GM21825 (cell line): Measurements from ENCODE around the gene CD44.

Source experiments
- ATAC-seq: cut with Tn5 transposase; IDR thresholded peaks from one replicate; pipeline ENCODE4 v1.9.1; 2021; ENCODE audit warnings: mild to moderate bottlenecking, moderate library complexity; ENCODE audit not compliant: unreplicated experiment

Gene CD44

DNA sequence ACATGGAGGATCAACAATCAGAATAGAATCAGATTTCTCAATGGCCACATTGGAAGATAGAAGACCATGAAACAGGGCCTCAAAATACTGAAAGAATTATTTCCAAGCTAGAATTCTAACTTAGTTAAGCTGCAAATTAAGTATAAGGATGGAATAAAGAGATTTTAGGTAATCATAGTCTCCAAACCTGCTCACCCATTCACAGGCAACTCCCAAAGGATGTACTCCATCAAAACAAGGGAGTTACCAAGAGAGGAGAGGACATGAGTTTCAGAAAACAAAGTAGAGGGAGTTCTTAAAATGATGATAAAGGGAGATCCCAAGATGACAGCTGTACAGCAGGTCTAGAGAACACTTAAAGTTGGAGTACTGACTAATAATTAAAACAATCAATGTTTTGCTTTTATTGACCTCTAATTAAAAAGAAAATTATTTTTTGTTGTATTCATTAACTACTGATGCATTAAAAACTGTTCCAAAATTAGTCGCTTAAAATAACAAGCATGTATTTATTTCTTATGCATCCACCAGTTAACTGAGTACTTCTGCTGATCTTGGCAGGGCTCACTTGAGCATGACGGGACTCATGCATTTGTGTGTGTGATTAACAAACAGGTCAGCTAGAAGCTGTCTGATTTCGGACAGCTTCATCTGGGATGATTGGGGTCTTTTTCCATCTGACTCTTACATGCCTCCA lies 95.6 kb downstream of the CD44 start:
- no peak for ATAC-seq

DNA sequence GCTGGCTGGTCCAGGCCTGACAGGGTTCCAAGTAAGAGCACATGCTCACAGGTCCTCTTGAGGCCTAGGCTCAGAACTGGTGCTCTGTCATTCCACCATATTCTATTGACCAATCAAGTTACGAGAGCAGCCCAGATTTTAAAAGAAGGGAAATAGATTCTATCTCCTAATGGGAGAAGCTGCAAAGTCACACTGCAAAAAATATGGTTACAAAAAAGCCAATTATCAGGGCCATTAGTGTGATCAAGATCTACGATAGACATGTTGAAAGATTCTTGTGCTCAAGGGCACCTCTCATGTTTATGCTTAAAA lies 96.1 kb downstream of the CD44 start:
- no peak for ATAC-seq

DNA sequence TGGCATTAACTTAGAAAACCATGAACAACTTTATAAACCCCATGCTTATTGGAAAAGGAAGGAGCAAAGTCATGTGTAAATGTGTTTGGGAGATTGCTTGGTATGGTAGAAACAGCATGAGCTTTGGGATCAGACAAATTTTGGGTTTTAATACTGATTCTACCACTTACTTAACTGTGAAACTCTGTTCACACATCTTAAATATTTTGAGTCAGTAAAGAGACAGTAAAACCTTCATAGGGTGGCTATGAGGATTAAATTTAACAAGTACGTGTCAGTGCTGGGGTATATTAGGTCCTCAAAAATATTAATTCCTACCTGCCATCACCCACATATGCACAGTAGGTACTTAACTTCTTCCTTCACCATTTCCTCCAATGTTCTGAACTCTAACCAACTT lies 96.5 kb downstream of the CD44 start:
- ATAC-seq: no peak

DNA sequence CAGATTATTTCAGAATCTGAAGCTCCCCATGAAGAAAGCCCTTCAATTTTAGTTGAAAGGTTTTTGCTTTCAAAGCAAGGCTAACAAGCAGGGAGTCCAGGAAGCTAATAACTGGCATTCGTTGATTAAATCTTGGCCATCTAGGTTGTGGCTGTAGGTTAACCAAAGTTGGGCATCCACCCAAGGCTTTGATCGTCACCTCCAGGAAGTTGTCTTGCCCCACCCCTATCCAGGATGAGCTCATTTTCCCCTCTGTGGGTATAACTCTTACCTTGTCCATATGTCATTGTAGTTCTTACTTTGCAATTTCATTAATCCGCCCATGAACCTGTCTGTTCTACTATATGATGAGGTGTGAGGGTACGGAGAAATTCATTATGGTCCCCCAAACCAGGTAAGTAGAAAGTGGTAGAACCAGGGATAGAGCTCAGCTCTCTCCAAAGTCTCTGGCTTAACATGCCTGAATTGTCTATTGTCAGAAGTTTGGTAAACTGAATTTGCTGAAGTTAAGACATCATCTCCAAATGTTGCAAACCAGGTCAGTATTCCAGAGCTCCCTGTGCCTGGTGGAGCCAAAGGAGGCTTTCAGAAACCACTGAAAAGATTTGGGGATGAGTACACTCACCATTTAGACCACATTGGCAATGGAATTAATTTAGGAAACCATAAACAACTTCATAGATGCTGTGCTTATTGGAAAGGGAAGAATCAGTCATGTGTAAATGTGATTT lies 97.1 kb downstream of the CD44 start:
- no peak for ATAC-seq

DNA sequence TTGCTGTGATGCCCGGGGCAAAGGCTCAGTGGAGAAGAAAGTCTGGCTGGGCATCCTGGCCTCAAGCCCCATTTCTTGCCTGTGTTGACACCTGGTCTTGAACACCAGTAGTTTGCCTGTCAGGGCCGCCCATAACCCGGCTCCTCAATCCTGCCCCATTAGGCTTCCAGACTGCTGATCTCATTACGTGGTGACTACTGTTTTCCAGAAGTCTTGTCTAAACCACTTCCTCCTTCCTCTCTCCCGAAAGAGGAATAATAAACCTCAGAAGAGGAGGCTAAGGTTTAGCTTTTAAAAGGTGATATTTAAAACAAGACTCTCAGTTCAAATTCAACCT lies 97.7 kb downstream of the CD44 start:
- ATAC-seq: no peak

DNA sequence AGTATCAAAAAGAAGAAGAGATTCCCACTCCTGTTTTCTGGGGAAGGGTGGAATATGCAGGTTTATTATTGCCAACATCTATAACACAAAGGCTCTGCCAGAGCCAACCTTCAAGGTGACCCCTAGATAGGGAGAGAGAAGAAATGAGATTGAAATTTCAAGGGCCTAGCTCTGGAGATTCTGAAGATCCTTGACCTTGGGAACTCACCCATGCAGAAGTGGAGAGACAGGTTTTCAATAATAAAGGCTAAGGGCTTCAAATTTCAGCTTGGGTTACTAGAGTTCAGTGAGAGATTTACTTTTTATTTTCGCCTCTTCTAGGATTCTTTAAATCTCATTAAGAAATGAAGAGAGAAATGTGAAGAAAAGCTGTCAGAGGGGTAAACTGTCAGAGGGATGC lies 98.4 kb downstream of the CD44 start:
- ATAC-seq: no peak

DNA sequence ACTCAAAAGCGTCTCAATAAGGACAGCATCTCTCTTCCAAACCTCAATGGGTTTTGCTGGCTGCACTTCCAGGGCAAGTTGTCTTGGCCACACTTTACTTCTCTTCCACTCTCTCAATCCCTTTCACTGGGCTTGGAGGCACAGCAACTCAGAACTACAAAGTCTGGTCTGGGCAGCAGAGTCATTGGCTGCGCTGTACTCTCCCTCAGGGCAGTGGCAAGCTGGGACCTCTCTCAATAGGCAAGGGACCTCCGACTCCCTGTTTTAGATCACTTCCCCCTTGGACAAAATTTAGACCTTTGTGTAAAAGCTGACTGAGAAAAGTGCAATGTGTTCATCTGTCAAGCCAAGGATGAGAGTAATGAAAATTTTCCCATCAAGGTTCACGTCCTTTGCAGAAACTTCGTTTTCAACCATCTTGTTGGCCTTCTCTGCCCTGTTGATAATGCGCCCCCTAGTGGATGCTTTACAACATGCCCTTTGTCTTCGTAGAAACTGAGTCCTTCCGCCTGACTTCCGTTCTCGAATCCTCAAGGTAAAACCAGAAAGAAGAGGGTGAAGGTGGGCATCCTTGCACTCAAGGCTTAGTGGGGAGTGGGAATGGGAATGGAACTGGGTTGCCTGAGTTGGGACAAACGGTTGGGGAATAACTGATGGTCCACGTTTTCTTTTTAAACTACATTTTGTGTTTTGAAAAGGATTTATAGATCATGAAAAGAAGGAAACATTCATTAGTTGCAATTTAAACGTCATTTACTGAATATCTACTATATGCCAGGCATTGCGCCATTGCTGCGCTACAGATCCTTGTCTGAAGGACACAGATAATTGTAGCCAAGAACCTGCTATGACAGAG lies 99.1 kb downstream of the CD44 start:
- ATAC-seq: no peak

DNA sequence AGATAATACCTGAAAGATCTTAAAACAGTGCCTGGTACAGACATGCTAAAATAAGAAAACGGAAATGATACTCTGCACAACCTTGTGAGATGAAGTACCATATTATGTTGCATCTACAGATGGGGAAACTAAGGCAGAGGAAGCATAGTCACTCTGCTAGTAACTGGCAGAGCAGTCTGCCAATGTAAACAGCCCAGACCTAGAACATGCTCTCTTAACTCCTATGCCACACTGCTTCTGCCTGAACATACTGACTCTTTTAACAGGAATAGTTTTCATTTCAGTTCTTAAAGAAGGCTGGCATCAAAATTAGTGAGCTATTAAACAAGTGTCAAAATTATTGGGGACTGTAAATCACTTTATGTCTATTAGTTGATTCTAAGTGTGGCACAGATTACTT lies 99.9 kb downstream of the CD44 start:
- no peak for ATAC-seq

DNA sequence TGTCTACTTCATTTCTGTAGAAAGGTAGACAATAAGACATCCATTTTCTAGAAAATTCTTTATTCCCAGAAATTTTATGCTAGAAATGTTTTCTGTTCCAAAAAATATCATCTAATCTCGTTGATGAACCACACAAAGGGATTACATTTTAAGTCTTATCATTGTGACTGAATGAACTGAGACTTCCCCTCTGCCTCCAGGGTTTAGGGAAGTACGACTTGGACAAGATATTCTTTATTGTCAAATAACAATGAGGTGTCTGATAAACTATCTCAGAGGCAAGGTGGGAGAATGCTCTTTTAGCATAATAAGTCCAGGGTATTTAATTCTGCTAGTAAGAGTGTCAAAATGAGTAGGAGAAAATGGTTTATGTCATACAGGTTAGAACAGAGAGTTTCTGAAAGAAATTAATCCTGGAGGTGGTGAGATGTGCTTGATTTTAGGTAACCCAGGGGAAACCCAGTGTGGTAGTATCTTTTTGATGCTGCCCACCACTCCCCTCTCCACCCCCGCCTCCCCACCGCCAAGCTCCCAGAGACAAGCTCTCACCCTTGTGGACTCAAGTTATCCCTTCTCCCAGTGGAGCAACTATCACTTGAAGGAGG lies 100.6 kb downstream of the CD44 start:
- no peak for ATAC-seq

DNA sequence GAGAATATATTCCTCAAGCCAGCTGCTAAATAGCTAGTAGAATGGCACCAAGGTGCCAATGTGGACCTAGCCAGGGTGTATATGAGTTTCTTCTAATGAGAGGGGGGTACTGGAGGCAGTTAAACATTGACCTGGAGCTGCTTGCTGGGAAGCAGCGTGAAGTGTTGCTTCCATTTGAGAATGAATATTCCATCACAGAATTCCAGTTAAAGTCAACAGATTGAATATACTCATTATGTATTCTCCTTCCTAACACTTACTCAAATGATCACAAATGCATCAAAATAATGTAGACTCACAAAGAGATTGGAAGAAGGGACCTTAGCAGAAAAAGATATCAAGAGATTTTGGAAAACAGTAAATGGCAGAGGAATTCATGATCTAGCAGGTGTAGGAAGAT lies 102.1 kb downstream of the CD44 start:
- ATAC-seq: no peak

DNA sequence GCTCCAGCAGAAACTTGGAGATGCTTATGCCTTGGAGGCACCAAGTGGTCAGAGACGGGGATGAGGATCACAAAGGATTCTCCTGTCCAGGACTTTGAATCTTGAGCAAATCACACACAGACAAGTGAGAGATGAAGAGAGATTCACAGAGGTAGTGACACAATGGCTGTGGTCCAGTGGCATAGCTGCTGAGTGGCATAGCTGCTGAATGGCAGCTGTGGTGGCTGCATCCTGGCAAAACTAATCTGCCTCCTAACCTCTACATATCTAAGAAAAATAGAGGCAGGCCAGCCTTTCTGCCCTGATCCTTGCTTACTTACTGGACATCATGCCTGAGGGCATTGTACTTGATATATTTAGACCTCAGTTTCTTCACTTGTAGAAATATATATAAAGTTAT lies 102.6 kb downstream of the CD44 start:
- ATAC-seq: no peak

DNA sequence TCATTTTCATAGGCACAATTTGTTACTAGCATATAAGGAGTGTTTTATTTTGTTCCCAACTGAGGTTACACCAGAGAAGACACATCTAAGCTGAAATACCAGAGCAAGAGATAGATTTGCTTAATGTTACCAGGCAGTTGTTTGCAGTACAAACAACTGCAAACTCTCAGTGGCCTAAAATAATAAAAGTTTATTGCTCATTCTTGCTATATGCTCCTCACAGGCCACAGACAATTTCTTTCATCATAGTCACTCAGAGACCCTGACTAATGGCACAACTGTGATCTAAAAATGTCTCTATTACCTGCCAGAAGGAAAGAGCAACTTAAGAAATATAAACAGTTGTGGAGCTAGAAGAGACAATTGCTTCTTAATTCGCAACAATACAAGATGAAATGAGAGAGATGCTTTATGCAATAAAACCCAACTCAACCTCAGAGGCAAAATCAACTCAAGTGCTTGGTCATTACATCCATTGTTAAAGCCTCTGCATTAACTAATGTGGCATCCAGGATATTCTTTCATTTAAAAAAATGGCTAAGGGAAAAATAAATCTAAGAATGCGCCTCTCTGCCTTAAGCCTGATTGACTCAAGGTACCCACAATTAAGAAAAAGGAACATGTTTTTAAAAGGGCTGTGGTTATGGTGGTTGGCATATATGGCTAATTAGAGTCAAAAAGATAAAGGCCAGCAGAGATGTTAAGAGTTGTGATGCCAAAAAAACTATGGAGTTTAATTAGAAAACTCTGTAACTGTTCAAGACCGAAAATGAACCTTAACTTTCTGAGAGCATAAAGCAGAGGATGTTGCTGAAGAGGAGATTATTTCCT lies 103.7 kb downstream of the CD44 start:
- no peak for ATAC-seq

DNA sequence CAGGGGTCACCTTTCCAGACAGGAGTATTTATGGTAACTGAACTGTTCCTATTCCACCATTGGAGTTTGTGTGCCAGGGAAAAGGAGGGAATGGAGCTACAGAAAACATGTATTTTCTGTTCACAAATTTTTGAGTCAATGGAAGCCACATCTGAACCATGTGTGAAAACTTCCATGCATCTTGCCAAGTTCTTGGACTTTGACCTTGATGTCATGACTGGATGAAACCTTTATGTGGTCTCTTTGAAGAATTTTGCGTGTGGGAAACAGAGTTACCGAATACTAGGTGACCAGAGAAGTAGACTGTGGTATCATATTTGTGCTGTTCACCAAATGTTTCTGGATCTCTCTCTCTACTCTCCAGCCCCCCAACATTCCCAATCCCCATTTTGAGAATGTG lies 104.8 kb downstream of the CD44 start:
- ATAC-seq: no peak

DNA sequence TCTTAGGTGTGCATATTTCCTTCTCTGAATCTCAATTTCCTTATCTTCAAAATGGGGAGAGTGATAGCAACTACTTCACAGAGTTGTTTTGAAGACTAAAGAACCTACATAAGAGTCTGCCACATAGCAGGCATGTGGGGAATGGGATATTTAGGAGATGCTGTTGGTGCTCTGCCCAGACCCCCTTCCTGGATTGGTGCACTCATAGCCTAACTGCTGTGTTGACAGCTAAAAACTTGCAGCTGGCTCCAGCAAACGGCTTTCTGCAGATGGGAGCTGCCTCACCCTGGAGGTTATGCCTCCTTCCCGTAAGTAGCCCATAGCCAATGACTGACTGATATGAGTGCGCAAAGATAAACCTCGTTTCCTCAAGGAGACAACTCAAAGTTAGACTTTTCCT lies 106.1 kb downstream of the CD44 start:
- ATAC-seq: no peak

DNA sequence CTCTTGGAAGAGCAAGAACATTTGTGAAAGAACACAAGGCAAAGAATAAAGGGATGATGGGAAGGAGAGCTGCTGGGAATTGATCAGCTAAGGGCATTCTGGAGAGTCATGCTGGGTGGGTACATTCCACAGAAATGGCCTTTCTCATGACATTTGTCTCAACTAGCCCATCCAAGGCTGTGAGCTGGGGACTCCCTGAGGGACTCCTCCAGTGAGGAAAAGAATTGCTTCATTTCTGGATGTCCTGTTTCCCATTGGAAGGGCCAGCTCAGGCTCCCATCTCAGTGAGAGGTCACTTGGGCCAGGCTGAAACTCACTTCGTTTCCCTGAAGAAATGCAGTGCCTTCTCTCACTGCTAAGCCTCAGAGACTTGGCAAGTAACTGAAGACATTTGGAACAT lies 106.8 kb downstream of the CD44 start:
- ATAC-seq: no peak

DNA sequence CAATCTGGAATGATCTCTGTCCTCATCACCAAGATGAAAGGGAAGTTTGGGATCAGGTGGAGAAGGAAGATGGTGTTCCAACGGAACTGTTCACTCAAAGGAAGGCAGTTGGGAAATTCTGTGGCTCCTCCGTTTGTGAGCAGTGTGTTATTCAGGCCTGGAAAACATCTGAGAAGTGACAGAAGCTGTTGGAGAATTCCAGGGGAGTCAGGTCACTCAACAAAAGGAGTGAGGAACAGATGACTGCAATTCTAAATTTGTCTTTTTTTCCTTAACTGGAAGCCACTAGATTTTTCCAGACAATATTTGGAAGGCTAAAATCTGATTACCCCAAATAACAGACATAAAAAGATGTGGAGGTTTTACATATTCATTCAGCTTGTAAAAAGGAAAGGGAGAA lies 107.8 kb downstream of the CD44 start:
- ATAC-seq: no peak

DNA sequence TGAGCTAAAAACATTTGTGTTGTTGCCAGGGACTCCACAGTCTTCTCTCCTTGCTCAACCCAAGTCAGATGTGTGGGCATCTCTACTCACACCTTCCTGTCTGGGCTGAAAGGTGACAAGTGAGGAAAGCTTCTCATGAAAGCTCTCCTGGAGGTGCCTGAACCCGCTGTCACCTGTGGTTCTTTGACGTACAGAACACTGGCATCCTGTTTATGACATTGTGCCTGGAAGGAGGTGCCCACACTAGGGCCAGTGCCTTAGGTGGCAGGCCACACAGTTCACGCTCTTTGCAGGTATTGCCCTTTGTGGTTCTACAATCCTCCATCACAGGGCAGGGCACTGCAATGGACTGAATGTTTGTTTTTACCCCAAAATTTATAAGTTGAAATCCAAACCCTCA lies 108.5 kb downstream of the CD44 start:
- no peak for ATAC-seq

DNA sequence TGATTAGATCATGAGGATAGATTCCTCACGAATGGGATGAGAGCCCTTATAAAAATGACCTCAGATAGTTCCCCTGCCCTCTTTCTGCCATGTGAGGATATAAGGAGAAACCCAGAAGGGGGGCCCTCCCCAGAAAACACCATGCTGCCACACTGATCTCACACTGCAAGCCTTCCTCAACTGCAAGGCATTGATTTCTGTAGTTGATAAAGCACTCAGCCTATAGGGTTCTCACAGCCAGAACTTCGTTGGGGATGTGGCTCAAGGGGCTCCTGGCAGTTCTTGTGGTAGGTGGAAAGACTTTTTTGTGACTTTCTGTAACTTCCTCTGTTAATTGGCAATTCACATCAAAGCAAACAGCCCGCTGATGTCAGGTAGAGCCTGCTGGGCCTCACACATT lies 108.9 kb downstream of the CD44 start:
- ATAC-seq: no peak

DNA sequence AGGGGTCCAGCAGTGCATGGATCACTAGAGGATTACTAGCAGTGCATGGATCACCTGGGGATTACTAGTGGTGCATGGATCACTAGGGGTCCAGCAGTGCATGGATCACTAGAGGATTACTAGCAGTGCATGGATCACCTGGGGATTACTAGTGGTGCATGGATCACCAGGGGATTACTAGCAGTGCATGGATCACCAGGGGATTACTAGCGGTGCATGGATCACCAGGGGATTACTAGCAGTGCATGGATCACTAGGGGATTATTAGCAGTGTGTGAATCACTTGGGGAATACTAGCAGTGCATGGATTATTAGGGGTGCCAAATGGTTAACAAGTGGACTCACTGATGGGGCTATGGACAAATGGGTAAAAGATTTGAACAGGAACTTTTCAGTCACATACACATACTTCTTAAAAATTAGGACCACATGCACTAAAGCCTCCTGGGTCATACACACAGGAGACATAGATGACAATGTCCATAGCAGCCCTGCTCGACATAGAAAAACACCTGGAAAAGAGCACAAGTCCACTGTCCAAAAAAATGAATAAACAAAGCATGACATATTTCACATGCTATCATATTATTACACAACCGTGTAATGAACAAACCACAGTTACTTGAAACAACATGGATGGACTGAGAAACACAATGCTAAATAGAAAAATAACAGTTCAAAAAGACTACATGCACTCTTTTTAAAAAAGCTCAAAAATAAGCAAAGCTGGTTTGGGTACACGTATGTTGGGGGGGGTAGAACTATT lies 109.8 kb downstream of the CD44 start:
- ATAC-seq: no peak

DNA sequence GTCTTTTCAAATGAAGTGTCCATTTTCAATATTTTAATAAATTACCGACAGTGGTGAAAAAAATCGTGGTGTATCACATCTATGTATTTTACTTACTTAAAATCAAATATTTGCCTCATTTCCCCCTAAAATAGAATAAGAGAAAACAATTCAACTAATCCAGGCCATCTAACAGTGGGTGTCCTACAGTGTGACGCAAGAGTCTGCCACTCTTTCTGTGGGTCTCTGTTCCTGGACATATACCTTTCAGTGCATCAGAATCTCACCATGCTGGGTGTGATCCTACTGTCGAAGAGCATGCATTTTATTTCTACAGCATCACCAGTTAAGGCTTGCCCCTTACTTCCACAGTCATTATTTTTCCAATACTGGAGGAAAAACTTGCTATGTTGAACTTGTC lies 111.2 kb downstream of the CD44 start:
- no peak for ATAC-seq
